ENCODE measurements around the gene SURF2.
"Not testable (repeated sequence)": the region's sequence is repeated elsewhere in the genome, so short reads cannot be mapped to it uniquely, and the experiment has no call there.

Gene SURF2

GRCh38 chr9:133377280-133377679 is 20.9 kb downstream of the SURF2 start:
- not testable (repeated sequence) for DNase-seq (ENCODE audit: low spot score)

DNA sequence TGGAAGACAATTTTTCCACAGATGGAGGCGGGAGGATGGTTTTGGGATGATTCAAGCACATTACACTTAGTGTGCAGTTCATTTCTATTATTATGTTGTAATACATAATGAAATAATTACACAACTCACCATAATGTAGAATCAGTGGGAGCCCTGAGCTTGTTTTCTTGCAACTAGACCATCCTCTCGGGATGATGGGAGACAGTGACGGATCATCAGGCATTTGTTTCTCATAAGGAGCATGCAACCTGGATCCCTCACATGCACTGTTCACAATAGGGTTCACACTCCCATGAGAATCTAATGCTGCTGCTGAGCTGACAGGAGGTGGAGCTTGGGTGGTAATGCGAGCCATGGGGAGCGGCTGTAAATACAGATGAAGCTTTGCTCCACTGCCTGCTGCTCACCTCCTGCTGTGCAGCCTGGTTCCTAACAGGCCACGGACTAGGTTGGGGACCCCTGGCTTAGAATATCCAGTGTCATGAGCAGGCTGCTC is 21.4 kb downstream of the SURF2 start:
- DNase-seq (ENCODE audit: low spot score), result no peak

DNA sequence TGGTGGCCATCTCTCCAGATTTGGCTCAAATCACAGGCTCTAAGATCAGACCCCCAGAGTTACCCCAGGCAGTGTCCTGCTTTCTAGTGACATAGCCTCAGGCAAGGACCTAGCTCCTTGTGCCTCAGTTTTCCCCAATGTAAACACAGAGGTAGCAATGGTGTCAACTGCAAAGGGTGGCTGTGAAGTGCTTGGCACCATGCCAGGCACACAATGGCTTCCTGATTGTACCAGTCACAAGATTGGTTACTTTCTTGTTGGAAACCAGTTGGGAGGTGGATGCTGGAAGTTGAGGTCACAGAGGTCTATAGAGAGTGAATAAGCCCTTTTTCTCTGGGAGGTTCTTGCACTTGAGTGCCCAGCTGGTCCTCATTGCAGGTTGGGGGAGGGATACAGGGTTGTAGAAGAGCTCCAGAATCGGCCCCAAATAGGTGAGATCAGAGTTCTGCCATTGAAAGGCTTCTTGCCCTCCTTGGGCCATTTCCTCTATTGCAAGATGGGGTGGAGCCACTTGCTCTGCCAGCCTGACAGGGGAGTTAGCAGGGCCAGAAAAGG is 22.1 kb downstream of the SURF2 start:
- no peak for DNase-seq (ENCODE audit: low spot score)

- DNase-seq (ENCODE audit: low spot score), result no peak
Observed at GRCh38 chr9:133379153-133380086, 23.1 kb downstream of the SURF2 start.

- no peak for DNase-seq (ENCODE audit: low spot score)
Observed at GRCh38 chr9:133380734-133381133, 24.4 kb downstream of the SURF2 start.

DNA sequence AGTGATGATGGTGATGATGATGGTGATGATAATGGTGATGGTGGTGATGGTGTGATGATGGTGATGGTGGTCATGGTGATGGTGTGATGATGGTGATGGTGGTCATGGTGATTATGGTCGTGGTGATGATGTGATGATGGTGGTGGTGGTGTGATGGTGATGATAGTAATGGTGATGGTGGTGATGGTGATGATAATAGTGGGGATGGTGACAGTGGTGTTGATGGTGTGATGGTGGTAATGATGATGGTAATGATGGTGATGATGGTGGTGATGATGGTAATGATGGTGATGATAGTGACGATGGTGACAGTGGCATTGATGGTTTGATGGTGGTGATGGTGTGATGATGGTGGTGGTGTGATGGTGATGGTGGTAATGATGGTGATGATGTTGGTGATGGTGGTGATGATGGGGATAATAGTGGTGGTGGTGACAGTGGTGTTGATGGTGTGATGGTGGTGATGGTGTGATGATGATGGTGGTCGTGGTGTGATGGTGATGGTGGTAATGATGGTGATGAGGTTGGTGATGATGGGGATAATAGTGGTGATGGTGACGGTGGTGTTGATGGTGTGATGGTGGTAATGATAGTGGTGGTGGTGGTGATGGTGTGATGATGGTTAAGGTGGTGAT is 26.3 kb downstream of the SURF2 start:
- DNase-seq (ENCODE audit: low spot score), result no peak

GRCh38 chr9:133383438-133383837 is 27.1 kb downstream of the SURF2 start:
- DNase-seq (ENCODE audit: low spot score), result no peak

DNA sequence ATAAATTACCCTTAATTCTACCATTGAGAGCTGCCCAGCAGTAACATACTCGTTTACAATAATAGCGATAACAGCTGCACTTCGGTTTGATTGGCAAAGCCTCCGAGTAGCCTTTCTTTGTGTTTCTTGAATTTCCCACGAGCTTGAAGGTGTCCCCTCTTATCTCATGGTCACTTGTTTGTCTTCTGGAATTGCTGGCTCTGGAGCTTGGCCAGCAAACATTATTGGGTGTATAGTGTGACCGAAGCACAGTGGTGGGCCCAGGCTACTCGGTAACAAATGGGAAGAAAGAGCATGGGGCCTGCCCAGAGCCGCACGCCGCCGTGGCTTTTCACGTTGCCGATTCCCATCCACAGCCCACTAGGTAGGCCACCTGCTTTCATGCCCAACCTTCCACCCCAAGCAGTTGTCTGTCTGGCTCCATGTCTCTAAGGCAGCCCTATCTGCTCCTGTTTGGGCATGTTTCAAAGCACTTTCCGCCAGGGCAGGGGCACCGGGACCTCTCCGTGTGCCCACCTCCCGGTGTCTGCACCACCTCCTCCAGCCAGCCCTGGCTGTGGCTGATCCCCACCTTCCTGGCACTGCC is 28.5 kb downstream of the SURF2 start:
- no peak for DNase-seq (ENCODE audit: low spot score)

GRCh38 chr9:133385452-133385851 is 29.1 kb downstream of the SURF2 start:
- no peak for DNase-seq (ENCODE audit: low spot score)

DNA sequence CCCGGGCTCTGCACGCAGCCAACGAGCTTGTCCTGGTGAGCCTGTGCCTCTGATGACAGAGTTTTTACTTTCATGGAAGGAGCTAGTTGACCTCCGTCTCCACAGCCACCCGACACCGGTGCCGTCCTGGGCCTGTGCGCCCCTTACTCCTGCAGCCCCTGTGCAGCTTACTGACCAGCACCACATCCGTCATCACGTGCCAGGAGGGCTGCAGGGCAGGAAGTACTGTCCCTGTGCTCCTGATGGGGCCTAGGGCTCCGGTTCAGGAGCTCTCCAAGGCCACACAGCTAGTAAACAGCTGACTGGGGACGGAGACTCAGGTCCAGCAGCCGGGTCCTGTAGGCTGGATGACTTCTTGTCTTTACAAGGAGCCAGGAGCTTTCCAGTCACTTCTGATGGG is 30.0 kb downstream of the SURF2 start:
- DNase-seq (ENCODE audit: low spot score), result no peak

GRCh38 chr9:133387680-133388079 is 31.3 kb downstream of the SURF2 start:
- DNase-seq (ENCODE audit: low spot score), result no peak

DNA sequence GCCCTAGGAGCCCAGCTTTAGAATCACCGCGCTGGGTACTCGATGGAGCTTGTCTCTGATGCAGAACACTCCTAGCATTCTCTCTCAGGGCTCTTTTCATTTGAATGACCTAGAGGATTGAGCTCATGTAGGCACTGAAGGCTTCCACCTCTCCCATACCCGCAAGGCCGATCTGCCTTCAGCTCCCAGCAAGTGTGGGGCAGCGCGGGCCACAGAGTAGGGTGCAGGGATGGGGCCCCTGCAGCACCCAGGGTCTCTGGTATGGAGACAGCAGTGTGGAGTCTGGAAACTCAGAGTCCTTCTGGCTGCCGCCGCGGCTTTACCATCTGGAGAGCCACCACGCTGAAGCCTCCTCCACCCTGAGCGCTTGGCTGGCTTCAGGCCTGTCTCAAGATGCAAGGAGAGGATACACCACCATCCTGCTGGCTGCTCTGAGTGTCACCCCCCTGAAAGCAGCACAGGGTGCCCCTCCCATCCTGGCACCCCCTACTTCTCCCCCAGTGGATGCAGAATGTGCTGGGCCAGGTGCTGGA is 32.7 kb downstream of the SURF2 start:
- no peak for DNase-seq (ENCODE audit: low spot score)

DNA sequence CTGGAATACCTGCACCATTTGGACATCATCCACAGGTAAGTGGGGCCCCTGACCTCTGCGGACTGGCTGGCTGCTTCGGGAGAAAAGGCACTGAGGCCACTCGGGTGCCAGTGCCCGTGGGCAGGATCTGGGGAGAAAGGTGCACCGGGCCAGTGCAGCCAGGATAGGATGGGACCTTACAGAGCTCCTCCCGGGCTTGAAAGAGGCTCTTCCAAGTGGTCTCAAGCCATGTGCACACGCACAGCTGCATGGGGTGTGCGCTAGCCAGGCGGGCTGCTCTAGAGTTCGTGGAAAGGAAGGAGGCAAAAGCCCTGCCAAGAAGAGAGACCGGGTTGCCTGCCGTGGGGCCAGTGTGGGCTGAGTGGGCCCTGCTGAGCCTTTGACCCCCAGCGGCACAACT is 33.2 kb downstream of the SURF2 start:
- DNase-seq (ENCODE audit: low spot score), result no peak

GRCh38 chr9:133390713-133391112 is 34.4 kb downstream of the SURF2 start:
- no peak for DNase-seq (ENCODE audit: low spot score)

GRCh38 chr9:133391449-133391848 is 35.1 kb downstream of the SURF2 start:
- not testable (repeated sequence) for DNase-seq (ENCODE audit: low spot score)

DNA sequence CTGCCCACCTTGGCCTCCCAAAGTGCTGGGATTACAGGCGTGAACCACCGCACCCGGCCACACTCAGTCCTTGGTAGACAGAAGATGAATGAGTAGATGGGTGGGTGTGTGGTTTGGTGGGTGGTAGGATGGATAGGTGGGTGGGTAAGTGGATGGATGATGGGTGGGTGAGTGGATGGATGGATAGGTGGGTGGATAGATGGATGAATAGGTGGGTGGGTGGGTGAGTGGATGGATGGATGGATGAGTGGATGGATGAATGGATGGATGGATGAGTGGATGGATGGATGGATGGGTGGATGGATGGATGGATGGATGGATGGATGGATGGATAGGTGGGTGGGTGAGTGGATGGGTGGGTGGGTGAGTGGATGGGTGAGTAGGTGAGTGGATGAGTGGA is 36.0 kb downstream of the SURF2 start:
- not testable (repeated sequence) for DNase-seq (ENCODE audit: low spot score)

GRCh38 chr9:133393399-133393798 is 37.0 kb downstream of the SURF2 start:
- DNase-seq (ENCODE audit: low spot score), result no peak

DNA sequence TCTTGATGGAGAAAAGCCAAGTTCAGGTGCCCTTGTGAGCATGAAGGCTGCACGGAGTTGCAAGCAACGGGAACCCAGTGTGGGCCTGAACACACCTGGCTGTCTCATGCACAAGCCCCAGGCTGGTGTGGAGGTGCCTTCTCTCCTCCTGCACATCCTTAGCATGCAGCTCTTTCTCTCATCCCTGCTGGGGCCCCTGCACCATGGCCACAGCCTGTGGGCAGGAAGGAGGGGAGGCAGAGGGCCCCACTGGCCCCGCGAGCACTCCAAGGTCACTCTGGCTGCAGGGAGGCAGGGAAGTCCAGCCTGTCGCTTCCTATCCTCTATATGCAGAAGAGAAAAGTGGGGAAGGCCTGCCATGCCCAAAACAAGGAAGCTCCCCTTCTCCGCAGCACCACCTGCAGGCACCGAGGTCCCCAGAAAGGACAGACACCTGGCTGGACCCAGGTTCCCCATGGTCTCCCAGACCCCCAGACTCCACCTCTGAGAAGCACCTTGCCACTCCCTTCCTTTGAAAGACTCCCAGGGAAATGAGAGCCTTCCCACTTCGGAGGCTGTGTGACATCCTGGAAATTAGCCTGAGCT is 38.4 kb downstream of the SURF2 start:
- no peak for DNase-seq (ENCODE audit: low spot score)

DNA sequence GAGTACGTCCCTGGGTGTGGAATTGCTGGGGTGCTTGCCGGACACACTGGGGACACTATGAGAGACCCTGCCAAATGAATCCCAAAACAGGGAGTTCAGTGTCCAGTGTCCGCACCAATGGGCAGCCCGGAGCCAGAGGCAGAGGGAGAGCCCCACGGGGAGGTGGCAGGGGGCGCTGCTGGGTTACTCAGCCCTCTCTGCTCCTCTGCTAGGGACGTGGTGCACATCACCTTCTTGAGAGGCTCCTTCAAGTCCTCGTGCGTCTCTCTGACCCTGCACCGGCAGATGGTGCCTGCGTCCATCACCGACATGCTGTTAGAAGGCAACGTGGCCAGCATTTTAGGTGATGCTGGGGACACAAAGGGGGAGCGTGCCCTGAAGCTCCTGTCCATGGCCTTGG is 40.6 kb downstream of the SURF2 start:
- DNase-seq (ENCODE audit: low spot score), result no peak

DNA sequence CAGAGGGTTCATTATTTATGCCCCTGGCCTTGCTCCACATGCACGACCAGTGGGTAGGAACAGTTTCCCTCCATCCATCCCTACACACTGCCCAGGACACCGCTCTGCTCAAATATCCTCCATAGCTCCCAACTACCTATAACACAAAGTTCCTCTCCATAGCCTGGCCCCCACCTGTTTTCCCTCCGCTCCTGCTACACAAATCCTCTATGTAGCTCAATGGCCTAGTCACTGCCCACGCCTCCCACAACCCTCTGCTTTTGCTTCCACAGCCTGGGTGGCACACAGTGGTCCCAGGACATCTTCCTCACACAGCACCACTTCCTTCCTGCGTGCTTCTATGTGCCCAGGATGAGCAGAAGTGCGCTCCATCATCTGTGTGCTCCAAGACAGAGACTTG is 41.0 kb downstream of the SURF2 start:
- no peak for DNase-seq (ENCODE audit: low spot score)

- DNase-seq (ENCODE audit: low spot score), result no peak
Observed at GRCh38 chr9:133397895-133398294, 41.5 kb downstream of the SURF2 start.

- DNase-seq (ENCODE audit: low spot score), result no peak
Observed at GRCh38 chr9:133400292-133400691, 43.9 kb downstream of the SURF2 start.
